K562 (cell line): ENCODE data around the gene ADAMTS2. TPM values are rescaled to one million over a fixed set of nuclear protein-coding genes. Genes with fewer than 3 reads are reported as not detected.

Experiments used
- ATAC-seq: fragments of 200-7000 bp; cut with Tn5 transposase; 3 replicates; pipeline ENCODE4 v1.9.1; 2020; ENCODE audit warnings: moderate library complexity
- BruUV-seq: library from RNA; stranded (reverse); fragments of 400-500 nt; replicated peaks from 2 replicates; lab custom pipeline; 2021; lab: Mats Ljungman, UMichigan
- CTCF ChIA-PET: fragments of 300-600 bp; formaldehyde crosslinking; extraction: SDS; loops from one replicate; lab custom pipeline; 2021; ENCODE audit warnings: low intra/inter-chr PET ratio; lab: Yijun Ruan, JAX
- POLR2A ChIA-PET: fragments of 300-600, 350-650 bp; sonication (Branson Sonifier 250); formaldehyde crosslinking; extraction: SDS; loops from one replicate; lab custom pipeline; 2021; ENCODE audit warnings: antibody characterized with exemption, inconsistent platforms; lab: Yijun Ruan, JAX
- DNase-seq, 4 experiments: peaks; one replicate each; pipeline versions ENCODE4 v3.0.0 to v3.0.0-alpha.2; 2011 to 2018; ENCODE audit warnings: low spot score in 3 of 4, mixed read lengths in 3 of 4; ENCODE audit errors: extremely low read depth in 1 of 4
- FAIRE-seq: peaks from 2 replicates; lab custom pipeline; 2011; peaks lifted over from hg19 to GRCh38; lab: Jason Lieb, UNC
- H2AFZ ChIP-seq: 2 replicates; pipeline ENCODE4 v1.6.0; 2011; ENCODE audit warnings: low read depth, low read length, control low read depth, inconsistent platforms
- H3K27ac ChIP-seq: fragments of 200-600 bp; 3 replicates; pipeline ENCODE4 v1.8.0; 2011; ENCODE audit warnings: low read depth, mild to moderate bottlenecking, control low read depth, inconsistent platforms, low read length, moderate library complexity, mixed read lengths; ENCODE audit errors: extremely low read depth
- H3K27me3 ChIP-seq, 2 experiments: fragments of 300-600 bp in 1 of 2; 2 replicates in 1 of 2; 3 replicates in 1 of 2; pipeline versions ENCODE4 v1.6.0 to v1.8.0; 2011; ENCODE audit warnings: inconsistent platforms in 2 of 2, low read length in 2 of 2, mild to moderate bottlenecking in 1 of 2, mixed read lengths in 1 of 2, moderate library complexity in 1 of 2; ENCODE audit not compliant: control insufficient read depth in 2 of 2, insufficient read depth in 2 of 2
- H3K36me3 ChIP-seq: fragments of 300-600 bp; 3 replicates; pipeline ENCODE4 v1.8.0; 2011; ENCODE audit warnings: mild to moderate bottlenecking, low read length, inconsistent platforms; ENCODE audit not compliant: control insufficient read depth, insufficient read depth
- H3K4me1 ChIP-seq, 2 experiments: fragments of 200-600 bp in 1 of 2; replicated peaks in 1 of 2; 2 replicates in 1 of 2; 3 replicates in 1 of 2; pipeline versions ENCODE4 v1.5.1 to v1.8.0; 2011; ENCODE audit warnings: inconsistent platforms in 2 of 2, low read length in 2 of 2, mild to moderate bottlenecking in 1 of 2, mixed read lengths in 1 of 2, moderate library complexity in 1 of 2; ENCODE audit not compliant: control insufficient read depth in 2 of 2, insufficient read depth in 2 of 2
- H3K4me2 ChIP-seq: 2 replicates; pipeline ENCODE4 v1.6.1; 2011; ENCODE audit warnings: low read length, control low read depth, inconsistent platforms, mixed read lengths; ENCODE audit not compliant: insufficient read depth
- H3K4me3 ChIP-seq: fragments of 200-600 bp; sonication (generic), shearing (Covaris generic); 2 replicates; pipeline ENCODE4 v1.5.1; 2016; ENCODE audit warnings: control low read depth, inconsistent platforms
- H3K79me2 ChIP-seq: fragments of 200-600 bp; 3 replicates; pipeline ENCODE4 v1.8.0; 2011; ENCODE audit warnings: low read length, inconsistent platforms; ENCODE audit not compliant: control insufficient read depth, insufficient read depth
- H3K9ac ChIP-seq, 2 experiments: 2 replicates each; pipeline versions ENCODE4 v1.6.0 to v1.6.1; 2011; ENCODE audit warnings: low read depth in 2 of 2, low read length in 2 of 2, control low read depth in 1 of 2, inconsistent platforms in 1 of 2, mild to moderate bottlenecking in 1 of 2, mixed read lengths in 1 of 2; ENCODE audit not compliant: insufficient read depth in 1 of 2
- H3K9me1 ChIP-seq: one replicate; pipeline ENCODE4 v1.6.0; 2011; ENCODE audit warnings: inconsistent platforms, mild to moderate bottlenecking, low read length, moderate library complexity; ENCODE audit not compliant: control insufficient read depth, insufficient read depth
- H3K9me3 ChIP-seq: replicated peaks from 2 replicates; pipeline ENCODE4 v1.5.1; 2011; ENCODE audit warnings: low read depth, low read length, inconsistent platforms; ENCODE audit not compliant: control insufficient read depth, insufficient read depth
- H4K20me1 ChIP-seq: replicated peaks from 2 replicates; pipeline ENCODE4 v1.6.1; 2011; ENCODE audit warnings: low read length, inconsistent platforms, mixed read lengths; ENCODE audit not compliant: control insufficient read depth, insufficient read depth
- BACH1 ChIP-seq: fragments of 200-800 bp; sonication (Bioruptor generic); IDR thresholded peaks from 2 replicates; pipeline ENCODE4 v1.6.1; 2016; ENCODE audit warnings: missing genetic modification characterization, missing compliant biosample characterization
- HLTF ChIP-seq: fragments of 450-650 bp; IDR thresholded peaks from 2 replicates; pipeline ENCODE4 v1.6.1; 2016
- MED1 ChIP-seq: sonication (generic); formaldehyde crosslinking; IDR thresholded peaks from 2 replicates; pipeline ENCODE4 v1.8.1; 2023; ENCODE audit warnings: missing genetic modification reagents, borderline replicate concordance
- MTA3 ChIP-seq: fragments of 450-650 bp; formaldehyde crosslinking; IDR thresholded peaks from 2 replicates; pipeline ENCODE4 v1.6.1; 2017; ENCODE audit warnings: mild to moderate bottlenecking, borderline replicate concordance
- ZNF134 ChIP-seq: fragments of 250-450 bp; sonication (Bioruptor Pico); conservative IDR thresholded peaks from 2 replicates; pipeline ENCODE4 v1.4.0; 2020
- WGBS: fragments of 100-300 bp; shearing (Covaris generic); methylation state at CpG from one replicate; pipeline ENCODE4 v1.1.6; 2016; ENCODE audit warnings: low coverage, mixed read lengths; ENCODE audit not compliant: insufficient coverage; ENCODE audit errors: missing lambda C conversion rate; 5-methylcytosine and 5-hydroxymethylcytosine counted together
- in situ Hi-C: fragments of 300-500 bp; cut with MboI; formaldehyde crosslinking; loops from 4 replicates; pipeline ENCODE4 v1.15.0; 2018; ENCODE audit warnings: inconsistent platforms, mixed read lengths
- intact Hi-C: fragments of 100-400 bp; cut with micrococcal nuclease; formaldehyde crosslinking; loops from 2 replicates; pipeline ENCODE4 v1.14.2; 2022
- polyA plus RNA-seq, 8 experiments: library from polyadenylated mRNA; depleted of rRNA in 4 of 8; stranded (reverse) in 5 of 8; unstranded in 3 of 8; fragments of >200 nt; fragmentation: Nextera tagmentation in 2 of 8; fragmentation: Illumina TruSeq in 1 of 8; extraction: Ambion mirVana in 2 of 8; extraction: Trizol in 1 of 8; gene quantifications; 2 replicates each; pipeline versions ENCODE4 v1.2.1 to v1.2.3, GENCODE V29; 2011 to 2014; ENCODE audit warnings: inconsistent platforms in 1 of 8, missing spikeins in 1 of 8
- total RNA-seq, 7 experiments: library from RNA; depleted of rRNA in 6 of 7; stranded (reverse); fragments of >200 nt in 6 of 7; fragmentation: Illumina TruSeq in 2 of 7; extraction: Trizol in 2 of 7; gene quantifications; 2 replicates each; pipeline versions ENCODE4 v1.2.1 to v1.2.3, GENCODE V29; 2011 to 2021; ENCODE audit warnings: low replicate concordance in 1 of 7
- TF ChIP-seq, protein P1 (sequence below): sonication (generic); formaldehyde crosslinking; IDR thresholded peaks from 2 replicates; pipeline ENCODE4 v1.8.0; 2022; ENCODE audit warnings: mild to moderate bottlenecking, missing genetic modification reagents

Gene ADAMTS2
- total and polyA plus RNA-seq, 9 of the 15 experiments (the other 6 are each of a cell fraction or from before 2014, with no cell fraction given) = not detected

DNA sequence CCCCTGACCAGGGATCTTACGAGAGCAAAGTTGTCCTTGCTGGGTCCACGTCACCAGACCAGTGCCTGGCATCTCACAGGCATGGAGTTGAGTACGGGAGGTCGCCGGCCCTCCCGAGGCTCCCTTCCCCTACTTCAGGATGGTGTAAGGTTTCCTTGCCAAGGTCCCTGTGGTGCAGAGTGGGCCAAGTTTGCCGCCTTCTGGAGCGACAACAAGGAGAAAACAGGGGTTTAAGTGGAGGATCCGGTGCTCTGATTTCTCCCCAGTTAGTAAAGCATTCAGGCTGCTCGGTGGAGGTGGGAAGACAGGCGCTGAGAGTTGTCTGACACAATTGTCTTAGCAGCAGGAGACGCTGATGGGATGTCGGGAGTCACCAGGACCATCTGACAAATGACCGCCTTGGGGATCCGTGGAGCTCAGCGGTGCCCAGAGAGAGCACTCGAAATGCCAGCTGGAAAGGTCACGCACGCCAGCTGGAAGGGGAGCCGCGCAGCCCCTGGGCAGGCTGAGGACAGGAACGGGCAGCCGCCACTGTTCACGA, 37.3 kb downstream of the ADAMTS2 start:
- H3K4me1 ChIP-seq = peaks cover 0 to 3% of the 10 kb centered on the region in 2 experiments; a peak in 1 of 5 replicates
- intact Hi-C loops (no loop called here), in situ Hi-C loops (no loop called here)
- WGBS = 0% methylated on average over 23 of the region's 24 CpGs
- H3K9ac ChIP-seq = no peak overlapping the region
- no peak overlapping the region for H3K4me3 ChIP-seq
- CTCF ChIA-PET = no interaction called here
- TF ChIP-seq HLTF (no peak), BACH1 (tag) (no peak), MED1 (no peak), MTA3 (no peak), ZNF134 (CRISPR knock-in tag) (no peak)
- TF ChIP-seq, protein P1, sequence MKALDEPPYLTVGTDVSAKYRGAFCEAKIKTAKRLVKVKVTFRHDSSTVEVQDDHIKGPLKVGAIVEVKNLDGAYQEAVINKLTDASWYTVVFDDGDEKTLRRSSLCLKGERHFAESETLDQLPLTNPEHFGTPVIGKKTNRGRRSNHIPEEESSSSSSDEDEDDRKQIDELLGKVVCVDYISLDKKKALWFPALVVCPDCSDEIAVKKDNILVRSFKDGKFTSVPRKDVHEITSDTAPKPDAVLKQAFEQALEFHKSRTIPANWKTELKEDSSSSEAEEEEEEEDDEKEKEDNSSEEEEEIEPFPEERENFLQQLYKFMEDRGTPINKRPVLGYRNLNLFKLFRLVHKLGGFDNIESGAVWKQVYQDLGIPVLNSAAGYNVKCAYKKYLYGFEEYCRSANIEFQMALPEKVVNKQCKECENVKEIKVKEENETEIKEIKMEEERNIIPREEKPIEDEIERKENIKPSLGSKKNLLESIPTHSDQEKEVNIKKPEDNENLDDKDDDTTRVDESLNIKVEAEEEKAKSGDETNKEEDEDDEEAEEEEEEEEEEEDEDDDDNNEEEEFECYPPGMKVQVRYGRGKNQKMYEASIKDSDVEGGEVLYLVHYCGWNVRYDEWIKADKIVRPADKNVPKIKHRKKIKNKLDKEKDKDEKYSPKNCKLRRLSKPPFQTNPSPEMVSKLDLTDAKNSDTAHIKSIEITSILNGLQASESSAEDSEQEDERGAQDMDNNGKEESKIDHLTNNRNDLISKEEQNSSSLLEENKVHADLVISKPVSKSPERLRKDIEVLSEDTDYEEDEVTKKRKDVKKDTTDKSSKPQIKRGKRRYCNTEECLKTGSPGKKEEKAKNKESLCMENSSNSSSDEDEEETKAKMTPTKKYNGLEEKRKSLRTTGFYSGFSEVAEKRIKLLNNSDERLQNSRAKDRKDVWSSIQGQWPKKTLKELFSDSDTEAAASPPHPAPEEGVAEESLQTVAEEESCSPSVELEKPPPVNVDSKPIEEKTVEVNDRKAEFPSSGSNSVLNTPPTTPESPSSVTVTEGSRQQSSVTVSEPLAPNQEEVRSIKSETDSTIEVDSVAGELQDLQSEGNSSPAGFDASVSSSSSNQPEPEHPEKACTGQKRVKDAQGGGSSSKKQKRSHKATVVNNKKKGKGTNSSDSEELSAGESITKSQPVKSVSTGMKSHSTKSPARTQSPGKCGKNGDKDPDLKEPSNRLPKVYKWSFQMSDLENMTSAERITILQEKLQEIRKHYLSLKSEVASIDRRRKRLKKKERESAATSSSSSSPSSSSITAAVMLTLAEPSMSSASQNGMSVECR = no peak
- H4K20me1 ChIP-seq = no peaks in the 10 kb centered on the region
- ATAC-seq (no peak), DNase-seq (no peak), FAIRE-seq (no peak)
- no TSS peak for BruUV-seq
- H3K4me2 ChIP-seq = no peak overlapping the region
- no peak overlapping the region for H3K27ac ChIP-seq
- H3K36me3 ChIP-seq = no peaks in the 10 kb centered on the region
- no peaks in the 10 kb centered on the region for H3K79me2 ChIP-seq
- POLR2A ChIA-PET = interaction anchor here (0.7 kb wide), 2 partner anchors 255 to 606 kb away, joined by 3 to 4 read pairs; no protein-coding TSS in a partner anchor
- no peaks in the 10 kb centered on the region for H3K9me1 ChIP-seq
- H3K27me3 ChIP-seq = peaks cover 10 to 64% of the 10 kb centered on the region in 2 experiments; a peak in 4 of 5 replicates
- no peak overlapping the region for H2AFZ ChIP-seq
- no peaks in the 10 kb centered on the region for H3K9me3 ChIP-seq
